GM12872 (cell line): Measurements from ENCODE around the gene TMEM156.

ENCODE experiments used
- TF ChIP-seq, protein P1 (sequence below): IDR thresholded peaks from 3 replicates; pipeline ENCODE4 v1.5.1; 2011; ENCODE audit warnings: low read depth, mild to moderate bottlenecking, low read length, moderate library complexity; ENCODE audit not compliant: insufficient read depth

The TMEM156 gene

DNA sequence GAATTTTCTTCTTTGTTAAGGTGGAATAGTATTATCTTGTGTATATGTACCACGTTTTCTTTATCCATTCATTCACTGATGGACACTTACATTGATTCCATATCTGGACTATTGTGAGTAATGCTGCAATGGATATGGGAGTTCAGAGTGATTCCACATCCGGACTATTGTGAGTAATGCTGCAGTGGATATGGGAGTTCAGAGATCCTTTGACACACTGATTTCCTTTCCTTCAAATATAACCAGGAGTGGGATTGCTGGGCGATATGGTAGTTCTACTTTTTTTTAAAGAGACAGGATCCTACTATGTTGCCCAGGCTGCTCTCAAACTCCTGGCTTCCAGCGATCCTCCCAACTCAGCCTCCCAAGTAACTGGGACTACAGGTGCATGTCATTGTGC is 12.1 kb downstream of the TMEM156 start:
- TF ChIP-seq, protein P1, sequence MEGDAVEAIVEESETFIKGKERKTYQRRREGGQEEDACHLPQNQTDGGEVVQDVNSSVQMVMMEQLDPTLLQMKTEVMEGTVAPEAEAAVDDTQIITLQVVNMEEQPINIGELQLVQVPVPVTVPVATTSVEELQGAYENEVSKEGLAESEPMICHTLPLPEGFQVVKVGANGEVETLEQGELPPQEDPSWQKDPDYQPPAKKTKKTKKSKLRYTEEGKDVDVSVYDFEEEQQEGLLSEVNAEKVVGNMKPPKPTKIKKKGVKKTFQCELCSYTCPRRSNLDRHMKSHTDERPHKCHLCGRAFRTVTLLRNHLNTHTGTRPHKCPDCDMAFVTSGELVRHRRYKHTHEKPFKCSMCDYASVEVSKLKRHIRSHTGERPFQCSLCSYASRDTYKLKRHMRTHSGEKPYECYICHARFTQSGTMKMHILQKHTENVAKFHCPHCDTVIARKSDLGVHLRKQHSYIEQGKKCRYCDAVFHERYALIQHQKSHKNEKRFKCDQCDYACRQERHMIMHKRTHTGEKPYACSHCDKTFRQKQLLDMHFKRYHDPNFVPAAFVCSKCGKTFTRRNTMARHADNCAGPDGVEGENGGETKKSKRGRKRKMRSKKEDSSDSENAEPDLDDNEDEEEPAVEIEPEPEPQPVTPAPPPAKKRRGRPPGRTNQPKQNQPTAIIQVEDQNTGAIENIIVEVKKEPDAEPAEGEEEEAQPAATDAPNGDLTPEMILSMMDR, result no peak

- TF ChIP-seq, protein P1, result no peak
Measured at GRCh38 chr4:39014028-39014427, 18.2 kb downstream of the TMEM156 start.

- TF ChIP-seq, protein P1, result no peak
Measured at GRCh38 chr4:39004758-39005157, 27.5 kb downstream of the TMEM156 start.

GRCh38 chr4:38995660-38996005 is 36.6 kb downstream of the TMEM156 start:
- TF ChIP-seq, protein P1, result no peak

GRCh38 chr4:38994135-38994534 is 38.1 kb downstream of the TMEM156 start:
- TF ChIP-seq, protein P1, result no peak

DNA sequence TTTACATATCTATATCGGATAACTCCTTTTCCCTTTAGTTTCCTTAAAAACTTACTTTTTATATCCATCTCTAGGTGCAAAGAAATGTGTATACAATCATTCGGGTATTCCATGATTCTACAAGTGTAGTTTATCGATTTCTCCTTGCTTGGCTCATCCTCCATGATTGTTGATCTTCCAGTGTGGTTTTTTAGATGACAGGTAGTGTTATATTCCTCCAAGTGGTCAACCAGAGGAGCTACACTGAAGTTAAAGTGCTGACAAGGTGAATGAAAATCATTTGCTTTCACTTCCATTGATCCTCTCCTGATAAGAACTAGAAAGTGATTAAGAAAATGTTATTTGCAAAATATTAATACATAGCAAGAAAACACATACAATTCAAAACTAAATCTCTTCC is 38.5 kb downstream of the TMEM156 start:
- TF ChIP-seq, protein P1, result no peak; the same call in 2 of the 3 replicates

DNA sequence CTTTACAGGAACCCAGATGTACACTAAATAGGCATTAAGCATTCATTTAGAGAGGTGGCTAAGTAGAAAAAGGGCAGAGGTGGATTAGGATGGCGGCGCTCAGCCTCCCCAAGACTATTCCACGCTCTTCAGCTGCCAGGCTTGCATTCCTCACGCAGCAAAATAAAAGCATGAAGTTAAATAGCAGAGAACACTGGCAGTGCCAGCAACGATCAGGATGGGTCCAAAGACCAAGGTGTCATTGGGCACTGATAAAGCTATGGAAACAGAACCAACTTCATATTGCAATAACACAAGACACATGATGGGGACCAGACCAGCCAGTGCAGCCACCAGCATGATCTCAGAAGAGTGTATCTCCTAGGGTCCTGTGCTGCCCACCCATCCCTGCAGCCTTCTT is 42.0 kb downstream of the TMEM156 start:
- TF ChIP-seq, protein P1, result no peak

DNA sequence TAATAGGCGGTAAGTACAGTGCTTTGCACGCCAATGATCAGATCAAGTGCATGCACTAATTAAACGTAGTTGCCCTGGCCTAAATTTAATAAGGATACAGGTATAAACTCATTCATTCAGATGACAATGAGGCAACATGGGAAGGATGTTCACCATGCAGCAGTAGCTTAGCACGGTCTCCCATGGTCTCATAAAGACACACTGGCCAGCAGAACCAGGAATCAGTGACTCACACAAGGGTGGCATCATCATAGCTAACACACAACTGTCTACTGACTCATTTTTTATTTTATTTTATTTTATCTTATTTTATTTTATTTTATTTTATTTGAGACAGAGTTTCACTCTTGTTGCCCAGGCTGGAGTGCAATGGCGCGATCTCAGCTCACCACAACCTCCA is 42.7 kb downstream of the TMEM156 start:
- TF ChIP-seq, protein P1, result no peak
